NCI-H128 (cell line): Measurements from ENCODE around the gene FAM81A.
"Not testable (repeated sequence)": the region's sequence is repeated elsewhere in the genome, so short reads cannot be mapped to it uniquely, and the experiment has no call there.

Source experiments
- DNase-seq: peaks from one replicate; lab custom pipeline; 2025; ENCODE audit not compliant: unreplicated experiment; lab: John Stamatoyannopoulos, UW

The FAM81A gene

GRCh38 chr15:59424616-59425015 is 13.4 kb upstream of the FAM81A start:
- DNase-seq, result no peak

DNA sequence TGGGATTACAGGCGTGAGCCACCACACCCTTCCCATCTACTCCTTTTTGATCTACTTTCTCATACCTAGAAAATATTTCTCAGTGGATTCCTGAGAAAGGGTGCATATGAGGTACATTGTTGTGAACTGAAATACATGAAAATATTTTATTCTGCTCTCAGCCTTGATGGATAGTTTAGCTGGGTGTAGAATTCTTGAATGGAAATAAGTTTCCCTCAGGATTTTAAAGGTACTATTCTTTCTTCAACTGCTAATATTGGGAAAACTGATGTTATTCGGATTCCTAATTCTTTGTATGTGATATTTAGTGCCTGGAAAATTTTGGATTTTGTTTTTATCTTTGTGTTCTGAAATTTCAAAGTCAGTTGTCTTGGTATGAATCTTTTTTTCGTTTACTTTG is 9.1 kb upstream of the FAM81A start:
- DNase-seq, result not testable (repeated sequence)

DNA sequence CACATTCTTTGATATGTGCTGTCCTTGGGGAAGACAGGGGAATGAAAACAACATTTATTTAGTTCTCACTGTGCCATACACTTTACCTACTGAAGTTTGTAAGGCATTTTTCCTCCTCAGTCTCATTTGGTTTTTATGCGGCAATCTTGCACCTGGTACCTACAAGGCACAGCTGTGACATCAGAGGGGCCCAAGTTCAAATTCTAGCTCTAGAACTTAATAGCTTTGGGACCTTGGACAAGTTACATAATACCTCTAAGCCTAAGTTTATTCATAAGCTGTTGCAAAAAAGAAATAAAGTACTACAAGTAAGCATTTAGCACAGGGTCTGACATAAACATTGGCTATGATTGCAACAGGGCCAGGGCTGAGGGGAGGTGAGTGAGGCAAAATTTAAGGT is 5.6 kb upstream of the FAM81A start:
- DNase-seq, result no peak

- no peak for DNase-seq
Measured at GRCh38 chr15:59434481-59434880, 3.5 kb upstream of the FAM81A start.

DNA sequence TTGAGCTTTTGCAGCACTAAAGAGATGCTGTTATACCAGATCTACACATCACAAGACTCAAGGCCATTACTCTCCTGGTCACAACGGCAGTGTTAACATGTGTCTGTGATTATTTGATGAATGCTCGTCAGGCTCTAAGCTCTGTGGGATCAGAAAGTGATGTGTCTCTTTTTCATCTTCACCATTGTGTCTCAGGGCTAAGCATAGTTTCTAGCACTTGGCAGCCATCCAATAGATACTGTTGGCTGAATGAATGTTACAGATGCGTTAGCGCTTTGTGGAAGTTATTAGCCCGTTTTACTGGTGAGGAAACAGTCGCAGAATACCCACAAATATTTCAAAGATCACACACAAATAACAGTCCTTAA is 1.2 kb upstream of the FAM81A start:
- DNase-seq, result no peak

- DNase-seq, result no peak
Measured at GRCh38 chr15:59437142-59437816, 707 bp upstream of the FAM81A start.

GRCh38 chr15:59438625-59439290 is 772 bp downstream of the FAM81A start:
- no peak for DNase-seq

DNA sequence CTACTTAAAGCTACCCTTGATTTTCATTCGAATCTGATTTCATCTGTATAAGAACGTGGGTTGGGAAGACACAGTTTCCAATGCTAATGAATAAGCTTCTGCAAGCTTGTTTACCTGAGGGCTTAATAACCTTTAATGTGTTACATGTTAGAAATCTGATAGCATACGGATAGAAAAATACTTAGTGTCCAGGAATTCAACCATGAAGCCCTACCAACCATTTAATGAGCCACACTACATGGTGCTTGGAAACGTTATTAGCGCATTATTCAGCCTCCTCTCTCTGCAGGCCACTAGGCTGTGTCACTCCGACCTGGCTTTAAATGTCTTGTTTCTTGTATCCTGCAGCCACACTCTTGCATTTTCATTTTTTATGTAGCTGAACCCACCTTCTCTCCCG is 1.6 kb downstream of the FAM81A start:
- DNase-seq, result no peak

DNA sequence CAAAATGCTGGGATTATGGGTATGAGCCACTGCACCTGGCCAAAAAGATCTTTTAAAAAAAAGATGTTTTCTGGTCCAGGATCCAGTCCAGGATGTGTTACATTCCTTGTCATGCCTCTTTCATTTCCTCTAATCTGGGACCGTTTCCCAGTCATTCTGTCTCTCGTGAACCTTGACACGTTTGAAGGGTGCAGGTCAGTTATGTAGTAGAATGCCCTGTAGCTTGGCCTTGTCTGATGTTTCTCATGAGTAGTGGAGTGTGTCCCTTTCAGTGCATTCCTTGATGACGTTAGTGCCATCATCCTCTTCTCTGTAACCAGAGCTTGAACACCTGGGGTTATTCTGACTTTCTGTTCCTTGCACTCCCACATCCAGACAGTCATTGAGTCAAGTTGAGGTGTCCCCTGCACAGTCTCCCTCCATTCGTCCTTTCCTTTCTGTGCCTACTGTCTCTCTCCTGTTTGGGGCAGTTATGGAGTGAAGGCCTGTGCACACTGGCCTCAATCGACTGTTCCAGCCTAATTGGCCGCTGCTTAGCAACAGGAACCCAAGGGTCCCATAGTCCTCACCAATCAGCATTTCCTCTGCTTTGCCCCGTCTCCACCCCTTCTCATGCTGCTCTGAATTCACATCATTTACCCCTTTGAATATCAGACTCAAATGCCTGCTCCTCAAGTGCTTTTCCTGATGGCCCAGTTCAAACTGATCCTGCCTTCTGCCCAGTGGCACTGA is 5.5 kb downstream of the FAM81A start:
- DNase-seq, result no peak

- no peak for DNase-seq
Measured at GRCh38 chr15:59444081-59444835, 6.3 kb downstream of the FAM81A start.

DNA sequence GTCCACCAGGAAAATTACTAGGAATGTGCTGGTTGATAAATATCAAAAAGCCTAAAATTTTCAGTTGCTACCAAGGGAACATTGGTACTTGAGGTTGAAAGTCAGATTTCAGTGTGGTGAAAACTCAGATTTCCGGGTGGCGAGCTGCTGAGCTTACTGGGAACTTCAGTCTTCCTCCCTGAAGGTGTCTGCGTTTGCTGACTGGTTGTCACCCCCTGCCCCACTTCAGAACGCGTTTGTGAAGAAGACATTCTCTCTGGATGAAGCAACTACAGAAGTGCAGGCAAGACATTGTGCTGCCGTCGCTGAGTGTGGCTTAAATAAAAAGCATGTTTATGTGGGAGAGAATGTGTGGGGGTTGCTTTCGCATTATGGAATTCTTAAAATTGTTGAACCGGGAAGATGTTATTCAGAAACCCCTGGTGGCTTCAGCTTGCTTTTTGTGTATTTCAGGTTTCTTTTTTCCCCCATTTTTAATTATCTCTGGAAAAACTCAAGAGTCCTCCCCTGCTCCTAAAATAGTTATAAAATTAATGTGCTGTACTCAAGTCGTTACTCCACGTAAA is 7.1 kb downstream of the FAM81A start:
- DNase-seq, result no peak

- no peak for DNase-seq
Measured at GRCh38 chr15:59446232-59446957, 8.4 kb downstream of the FAM81A start.

DNA sequence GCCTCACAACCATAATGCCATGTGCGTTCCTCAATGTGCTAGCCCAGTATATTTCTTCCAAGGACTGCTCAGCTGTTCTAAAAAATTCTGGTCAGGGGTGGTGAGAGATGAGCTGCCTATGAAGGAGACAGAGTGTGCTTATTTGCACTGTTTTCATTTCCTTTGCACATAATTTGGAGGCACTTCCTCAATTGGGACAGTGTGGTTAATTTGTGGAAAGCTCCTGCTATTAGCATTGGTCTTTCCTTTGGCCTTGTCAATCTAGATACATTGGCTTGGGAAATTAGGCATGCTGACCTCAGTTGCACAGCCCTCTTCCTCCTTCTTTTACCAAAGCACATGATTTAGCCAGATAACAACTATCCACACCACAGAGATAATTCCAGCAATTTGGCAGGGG is 9.4 kb downstream of the FAM81A start:
- DNase-seq, result no peak

GRCh38 chr15:59448871-59449270 is 10.9 kb downstream of the FAM81A start:
- DNase-seq, result no peak

DNA sequence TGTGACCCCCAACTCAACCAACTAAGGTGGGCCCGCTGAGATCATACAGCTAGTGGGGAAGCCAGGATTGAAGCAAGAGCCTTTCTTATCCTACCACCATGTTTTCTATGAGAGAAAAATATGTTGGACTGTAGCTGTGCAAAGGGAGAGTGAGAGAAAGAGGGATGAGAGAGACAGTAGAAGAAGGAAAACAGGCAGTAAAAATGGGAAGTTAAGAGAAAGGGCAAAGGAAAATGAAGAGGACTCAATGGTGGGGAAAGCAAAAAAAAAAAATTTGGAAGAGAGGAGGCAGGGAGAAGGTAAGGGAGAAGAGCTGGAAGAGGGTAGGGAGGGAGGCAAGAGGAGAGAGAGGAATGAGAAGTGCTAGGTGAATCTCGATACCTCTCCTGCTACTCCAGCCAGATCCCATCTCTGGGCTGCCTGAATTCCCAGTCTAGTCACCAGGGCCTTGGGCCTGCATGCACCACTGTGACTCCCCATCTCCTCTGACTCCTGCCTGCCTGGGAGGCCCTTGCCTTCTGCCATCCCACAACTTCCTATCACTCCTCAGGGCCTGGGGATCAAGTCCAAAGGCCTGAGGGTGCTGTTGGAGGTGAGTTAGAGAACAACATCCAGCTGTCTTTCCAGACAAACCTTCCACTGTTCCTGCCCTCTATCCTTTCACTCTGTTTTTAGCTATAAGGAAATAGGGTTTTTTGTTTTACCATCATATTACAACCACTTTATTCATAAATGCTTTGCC is 15.7 kb downstream of the FAM81A start:
- DNase-seq, result no peak

- DNase-seq, result no peak
Measured at GRCh38 chr15:59456114-59456513, 18.1 kb downstream of the FAM81A start.

GRCh38 chr15:59457103-59457502 is 19.1 kb downstream of the FAM81A start:
- DNase-seq, result no peak

DNA sequence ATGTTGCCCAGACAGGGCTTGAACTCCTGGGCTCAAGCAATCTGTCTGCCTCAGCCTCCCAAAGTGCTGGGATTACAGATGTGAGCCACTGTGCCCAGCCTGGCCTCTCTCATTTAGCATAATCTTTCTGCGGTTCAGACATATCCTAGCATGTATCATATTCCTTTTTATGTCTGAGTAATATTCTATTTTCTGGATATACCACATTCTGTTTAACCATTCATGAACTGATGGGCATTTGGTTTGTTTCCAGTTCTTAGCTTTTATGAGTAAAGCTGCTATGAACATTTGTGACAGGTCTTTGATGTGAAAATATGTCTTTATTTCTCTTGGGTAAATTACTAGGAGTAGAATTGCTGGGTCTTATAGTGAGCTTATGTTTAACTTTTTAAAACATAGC is 23.5 kb downstream of the FAM81A start:
- DNase-seq, result no peak

GRCh38 chr15:59473226-59473625 is 35.2 kb downstream of the FAM81A start:
- DNase-seq, result no peak

DNA sequence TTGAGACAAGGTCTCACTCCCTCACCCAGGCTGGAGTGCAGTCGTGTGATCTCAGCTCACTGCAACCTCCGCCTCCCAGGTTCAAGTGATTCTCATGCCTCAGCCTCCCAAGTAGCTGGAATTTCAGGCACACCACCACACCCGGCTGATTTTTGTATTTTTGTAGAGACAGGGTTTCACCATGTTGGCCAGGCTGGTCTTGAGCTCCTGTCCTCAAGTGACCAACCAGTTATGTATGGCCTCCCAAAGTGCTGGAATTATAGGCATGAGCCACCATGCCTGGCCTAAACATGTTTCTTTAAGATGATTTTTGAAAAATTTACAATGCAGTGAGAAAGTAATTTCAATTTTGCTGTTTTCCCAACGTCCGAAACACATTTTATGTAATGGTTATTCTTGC is 37.2 kb downstream of the FAM81A start:
- DNase-seq, result not testable (repeated sequence)
